Left ventricle myocardium superior (tissue), 1 donor: ENCODE measurements around the gene DHRS9. TPM values are rescaled to one million over a fixed set of nuclear protein-coding genes. Genes with fewer than 3 reads are reported as not detected.
"Not testable (repeated sequence)": the region's sequence is repeated elsewhere in the genome, so short reads cannot be mapped to it uniquely, and the experiment has no call there.

Experiments used
- ATAC-seq: fragments of 200-7000 bp; cut with Tn5 transposase; one replicate; pipeline ENCODE4 v1.9.1; 2020; ENCODE audit warnings: mild to moderate bottlenecking, moderate library complexity
- DNase-seq: peaks from one replicate; pipeline ENCODE4 v3.0.0-alpha.2; 2020
- intact Hi-C: fragments of 100-400 bp; cut with micrococcal nuclease; formaldehyde crosslinking; loops from one replicate; pipeline ENCODE4 v1.11.0; 2022
- total RNA-seq: library from RNA; stranded (reverse); fragmentation: NEBNext Ultra II Directional; extraction: Animal tissue kit (Norgen Biotek cat#: 25700); gene quantifications from one replicate; pipeline ENCODE4 v1.2.1, GENCODE V29; 2021
- donor health status: DM: no; HTN: yes; CAD: no; lungs with severe emphysema.

Gene DHRS9
- total RNA-seq, 1 donor from 2014 or later, result 0.74 TPM

DNA sequence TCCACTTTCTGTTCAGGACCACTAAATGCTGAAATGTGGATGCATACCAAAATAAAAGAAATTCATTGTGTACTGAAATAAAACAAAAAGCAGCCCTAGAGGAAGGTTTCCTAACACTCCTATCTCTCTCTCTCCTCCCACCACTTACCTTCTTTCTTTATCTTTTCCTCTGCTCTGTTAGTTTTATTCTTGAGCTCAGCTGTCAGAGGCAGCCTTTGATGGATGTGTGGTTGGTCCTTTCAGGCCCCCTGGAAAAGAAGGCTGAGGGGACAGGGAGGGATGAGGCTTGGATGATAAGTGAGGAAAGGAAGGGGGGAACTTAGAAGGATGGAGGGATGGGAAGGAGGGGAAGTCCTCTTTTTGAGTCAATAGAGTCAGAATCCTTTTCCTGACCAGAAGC is 47.6 kb downstream of the DHRS9 start:
- intact Hi-C loops, result no loop called here
- DNase-seq (no peak), ATAC-seq (no peak)

- intact Hi-C loops, result no loop called here
- peak; percentile 79 for ATAC-seq
- no peak for DNase-seq
These were observed 48.7 kb downstream of the DHRS9 start for GRCh38 chr2:169118060-169118459.

GRCh38 chr2:169119123-169119760 is 49.9 kb downstream of the DHRS9 start:
- DNase-seq (no peak), ATAC-seq (peak; percentile 27)
- intact Hi-C loops, result no loop called here

DNA sequence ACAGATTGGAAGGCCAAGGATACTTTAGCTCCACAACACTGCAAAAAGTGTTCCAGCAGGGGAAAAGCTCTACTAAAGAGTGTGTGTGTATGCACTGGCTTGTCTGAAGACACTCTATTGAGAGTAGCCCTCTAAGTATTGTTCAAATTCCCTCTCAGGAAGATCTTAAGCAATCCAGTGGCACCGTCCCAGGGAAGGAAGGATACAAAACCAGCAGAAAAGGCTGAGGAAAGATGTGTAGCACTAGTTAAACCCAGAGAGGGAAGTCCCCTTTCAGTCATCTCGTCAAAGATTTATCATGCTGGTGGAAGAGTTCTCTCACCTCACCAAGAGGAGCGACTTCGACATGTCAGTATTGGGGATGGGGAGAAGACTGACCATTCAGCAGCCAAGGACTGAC is 50.5 kb downstream of the DHRS9 start:
- ATAC-seq (no peak), DNase-seq (no peak)
- intact Hi-C loops, result no loop called here

GRCh38 chr2:169129703-169130243 is 60.4 kb downstream of the DHRS9 start:
- ATAC-seq (no peak), DNase-seq (no peak)
- intact Hi-C loops, result loop anchor here (5.0 kb wide), 1 partner anchor 167 kb away; no protein-coding TSS in a partner anchor

DNA sequence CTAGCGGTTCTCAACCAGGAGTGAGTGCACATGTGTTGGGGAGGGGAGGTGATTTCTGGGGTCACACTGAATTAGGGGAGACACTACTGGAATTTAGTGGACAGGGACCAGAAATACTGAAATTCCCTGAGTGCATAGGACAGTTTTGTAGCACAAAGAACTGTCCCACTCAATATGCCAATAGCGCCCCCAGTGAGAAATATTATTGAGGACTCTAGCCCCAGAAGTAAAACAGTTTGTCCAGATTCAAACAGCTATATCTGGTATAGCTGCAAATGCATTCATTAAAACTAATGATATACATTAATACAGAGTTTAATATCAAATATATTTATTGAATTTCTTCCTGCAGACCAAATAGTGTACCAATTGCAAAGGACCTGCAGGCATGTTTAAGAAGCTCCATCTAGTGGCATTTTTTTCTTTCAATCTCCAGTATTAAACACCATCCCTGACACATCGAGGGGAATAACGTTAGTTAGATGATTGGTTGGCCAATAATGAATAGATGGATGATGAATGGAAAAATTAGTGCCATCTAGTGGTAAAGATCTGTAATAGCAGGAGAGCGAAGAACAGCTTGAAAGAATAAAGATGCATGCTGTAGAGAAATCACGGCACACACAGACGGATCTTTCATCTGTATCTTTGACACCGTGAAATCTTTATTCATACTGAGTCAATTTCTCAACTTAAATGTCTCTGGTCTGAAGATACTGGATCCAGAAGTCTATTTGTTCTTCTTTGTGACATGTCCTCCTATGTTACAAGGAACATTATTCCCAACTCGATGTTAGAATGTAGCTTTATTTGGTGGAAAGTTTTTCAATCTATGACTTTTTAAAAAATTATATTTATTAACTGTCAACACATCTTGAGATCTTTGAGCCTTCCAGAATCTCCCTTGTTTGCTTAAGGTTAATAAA is 62.5 kb downstream of the DHRS9 start:
- no peak for DNase-seq
- ATAC-seq, result peak; percentile 44
- intact Hi-C loops, result loop anchor here (5.0 kb wide), 1 partner anchor 170 kb away; no protein-coding TSS in a partner anchor

DNA sequence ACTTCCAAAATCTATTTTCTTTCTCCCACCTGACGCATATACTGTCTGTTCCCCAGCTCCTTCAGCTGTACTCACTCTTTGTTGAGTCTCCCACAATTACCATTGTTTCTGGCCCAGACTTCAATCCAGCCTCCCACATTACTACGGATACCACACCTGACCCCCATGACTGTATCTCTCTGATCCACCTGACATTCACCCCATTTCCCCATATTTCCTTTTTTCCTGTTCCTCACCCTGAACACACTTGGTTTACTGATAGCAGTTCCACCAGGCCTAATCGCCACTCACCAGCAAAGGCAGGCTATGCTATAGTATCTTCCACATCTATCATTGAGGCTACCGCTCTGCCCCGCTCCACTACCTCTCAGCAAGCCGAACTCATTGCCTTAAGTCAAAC is 64.9 kb downstream of the DHRS9 start:
- not testable (repeated sequence) for DNase-seq, ATAC-seq
- intact Hi-C loops, result loop anchor here (5.0 kb wide), 1 partner anchor 172 kb away; no protein-coding TSS in a partner anchor

- ATAC-seq, DNase-seq, intact Hi-C loops: not testable (repeated sequence)
These were observed 67.1 kb downstream of the DHRS9 start for GRCh38 chr2:169136428-169136827.

DNA sequence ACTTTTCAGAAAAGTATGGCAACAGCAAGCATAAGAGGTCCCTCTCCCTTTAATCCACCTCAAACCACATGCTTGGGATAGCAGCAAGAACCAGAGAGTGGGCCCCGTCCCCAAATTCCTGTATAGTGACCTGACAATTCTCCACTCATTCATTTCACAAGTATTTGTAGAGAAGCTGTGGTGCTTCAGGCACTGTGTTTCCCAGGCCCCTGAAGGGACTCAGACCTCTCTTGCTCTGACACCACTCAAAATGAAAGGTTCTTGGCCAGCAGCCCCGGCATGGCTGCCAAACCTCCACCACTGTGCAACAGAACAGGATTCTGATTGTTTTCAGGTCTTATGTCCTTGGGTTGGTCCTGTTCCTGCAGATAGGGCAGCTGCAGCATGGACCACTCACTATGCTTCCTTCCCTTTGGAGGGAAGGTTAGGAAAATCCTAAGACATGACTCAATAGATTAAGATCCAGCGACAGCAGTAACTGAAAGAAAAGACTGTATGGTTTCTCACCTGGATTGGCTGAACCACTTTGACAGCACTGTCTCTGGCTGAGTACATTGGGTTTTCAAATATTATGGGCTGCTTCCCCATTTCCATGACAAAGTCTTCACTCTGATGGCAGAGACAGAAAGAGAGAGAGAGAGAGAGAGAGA is 67.6 kb downstream of the DHRS9 start:
- ATAC-seq, result peak; percentile 95
- intact Hi-C loops, result no loop called here

GRCh38 chr2:169137924-169138323 is 68.6 kb downstream of the DHRS9 start:
- intact Hi-C loops, result no loop called here
- no peak for DNase-seq
- ATAC-seq, result no peak

More for the DNA sequence above, 67.6 kb downstream of the DHRS9 start:
- peak; percentile 75 for DNase-seq

GRCh38 chr2:169139145-169139544 is 69.8 kb downstream of the DHRS9 start:
- ATAC-seq (peak; percentile 61), DNase-seq (no peak)
- intact Hi-C loops, result no loop called here

GRCh38 chr2:169139993-169140767 is 70.8 kb downstream of the DHRS9 start:
- no peak for ATAC-seq
- DNase-seq, result no peak
- intact Hi-C loops, result no loop called here

DNA sequence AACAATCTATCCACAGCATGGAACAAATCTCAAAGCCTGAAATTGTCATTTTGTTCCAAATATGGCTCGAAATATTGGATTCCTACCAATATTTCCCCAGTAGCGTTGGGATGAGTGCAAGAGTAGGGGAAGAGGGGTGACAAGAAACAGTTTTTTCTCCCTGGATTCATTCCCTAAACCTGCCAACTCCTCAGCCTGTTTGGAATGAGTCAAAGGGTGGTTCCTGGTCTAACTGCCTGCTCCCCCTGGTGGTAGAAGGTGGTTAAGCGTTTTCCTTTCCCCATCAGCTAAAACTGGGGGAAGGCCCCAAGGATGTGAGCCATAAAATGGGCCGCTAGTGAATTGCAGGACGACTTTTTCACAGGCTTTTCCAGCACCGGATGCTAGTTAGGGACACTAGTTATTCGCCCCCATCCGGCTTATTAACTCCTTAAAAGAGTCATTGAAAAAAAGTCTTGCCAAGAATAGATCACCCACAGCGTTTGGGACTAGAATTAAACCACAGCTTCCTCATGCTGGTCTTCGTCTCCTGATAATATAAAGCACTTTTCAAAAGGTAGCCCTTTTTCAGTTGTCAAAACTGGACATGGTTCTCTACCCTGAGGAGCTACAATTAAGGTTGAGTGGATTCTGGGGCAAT is 72.5 kb downstream of the DHRS9 start:
- intact Hi-C loops, result no loop called here
- ATAC-seq (peak; percentile 52), DNase-seq (no peak)

DNA sequence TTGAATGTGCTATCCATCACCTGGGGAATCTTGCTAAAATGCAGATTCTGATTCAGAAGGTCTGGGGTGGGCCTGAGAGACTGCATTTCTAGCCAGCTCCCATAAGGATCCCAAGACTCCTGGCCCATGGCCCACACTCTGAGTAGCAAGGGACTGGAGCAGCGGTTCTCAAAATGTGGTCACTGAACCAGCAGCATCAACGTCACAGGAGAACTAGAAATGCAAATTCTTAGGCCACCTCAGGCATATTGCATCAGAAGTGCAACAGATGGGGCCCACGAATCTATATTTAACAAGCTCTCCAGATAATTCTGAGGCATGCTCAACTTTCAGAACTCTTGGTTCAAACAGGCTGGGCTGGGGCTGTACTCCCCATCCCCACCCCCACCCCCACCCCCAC is 74.6 kb downstream of the DHRS9 start:
- intact Hi-C loops, result no loop called here
- ATAC-seq, result no peak
- DNase-seq, result no peak
